LNCaP clone FGC (cell line): ENCODE results near the gene SCIMP.
"Not testable (repeated sequence)": the region's sequence is repeated elsewhere in the genome, so short reads cannot be mapped to it uniquely, and the experiment has no call there.

Source experiments
- DNase-seq: peaks from one replicate; pipeline ENCODE4 v3.0.0-alpha.2; 2011; ENCODE audit warnings: low read depth
- H3K4me3 ChIP-seq: 2 replicates; pipeline ENCODE4 v1.5.1; 2011; ENCODE audit warnings: mild to moderate bottlenecking, low read depth, low read length, control low read depth
- TF ChIP-seq, protein P1 (sequence below): IDR thresholded peaks from 2 replicates; pipeline ENCODE4 v1.5.1; 2012; ENCODE audit warnings: mild to moderate bottlenecking; ENCODE audit not compliant: control insufficient read depth, insufficient read depth; ENCODE audit errors: extremely low read depth

The SCIMP gene

DNA sequence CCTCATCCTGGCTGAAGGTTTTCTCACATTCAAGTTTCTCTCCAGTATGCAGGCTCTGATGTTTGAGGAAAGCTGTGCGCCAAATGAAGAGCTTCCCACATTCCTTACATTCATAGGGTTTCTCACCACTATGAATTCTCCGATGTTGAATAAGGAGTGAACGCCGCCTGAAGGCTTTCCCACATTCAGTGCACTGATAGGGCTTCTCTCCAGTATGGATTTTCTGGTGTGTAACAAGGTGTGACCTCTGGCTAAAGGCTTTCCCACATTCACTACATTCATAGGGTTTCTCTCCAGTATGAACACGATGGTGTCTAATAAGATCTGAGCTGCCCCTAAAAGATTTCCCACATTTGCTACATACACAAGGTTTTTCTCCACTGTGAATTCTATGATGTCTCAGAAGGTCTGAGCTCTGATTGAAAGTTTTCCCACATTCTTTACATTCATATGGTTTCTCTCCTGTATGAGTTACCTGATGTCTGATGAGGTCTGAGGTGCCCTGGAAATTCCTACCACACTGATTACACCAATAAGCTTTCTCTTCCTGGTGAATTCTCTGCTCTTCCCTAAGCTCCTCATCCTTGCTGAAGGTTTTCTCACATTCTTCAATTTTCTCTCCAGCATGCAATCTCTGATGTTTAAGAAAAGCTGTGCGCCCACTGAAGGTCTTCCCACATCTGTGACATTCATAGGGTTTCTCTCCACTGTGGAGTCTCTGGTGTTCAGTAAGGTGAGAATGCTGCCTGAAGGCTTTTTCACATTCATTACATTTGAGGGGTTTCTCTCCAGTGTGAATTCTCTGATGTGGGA is 51.9 kb downstream of the SCIMP start:
- H3K4me3 ChIP-seq, result no peak overlapping the region
- no peak for DNase-seq
- TF ChIP-seq, protein P1, sequence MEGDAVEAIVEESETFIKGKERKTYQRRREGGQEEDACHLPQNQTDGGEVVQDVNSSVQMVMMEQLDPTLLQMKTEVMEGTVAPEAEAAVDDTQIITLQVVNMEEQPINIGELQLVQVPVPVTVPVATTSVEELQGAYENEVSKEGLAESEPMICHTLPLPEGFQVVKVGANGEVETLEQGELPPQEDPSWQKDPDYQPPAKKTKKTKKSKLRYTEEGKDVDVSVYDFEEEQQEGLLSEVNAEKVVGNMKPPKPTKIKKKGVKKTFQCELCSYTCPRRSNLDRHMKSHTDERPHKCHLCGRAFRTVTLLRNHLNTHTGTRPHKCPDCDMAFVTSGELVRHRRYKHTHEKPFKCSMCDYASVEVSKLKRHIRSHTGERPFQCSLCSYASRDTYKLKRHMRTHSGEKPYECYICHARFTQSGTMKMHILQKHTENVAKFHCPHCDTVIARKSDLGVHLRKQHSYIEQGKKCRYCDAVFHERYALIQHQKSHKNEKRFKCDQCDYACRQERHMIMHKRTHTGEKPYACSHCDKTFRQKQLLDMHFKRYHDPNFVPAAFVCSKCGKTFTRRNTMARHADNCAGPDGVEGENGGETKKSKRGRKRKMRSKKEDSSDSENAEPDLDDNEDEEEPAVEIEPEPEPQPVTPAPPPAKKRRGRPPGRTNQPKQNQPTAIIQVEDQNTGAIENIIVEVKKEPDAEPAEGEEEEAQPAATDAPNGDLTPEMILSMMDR, result no peak

DNA sequence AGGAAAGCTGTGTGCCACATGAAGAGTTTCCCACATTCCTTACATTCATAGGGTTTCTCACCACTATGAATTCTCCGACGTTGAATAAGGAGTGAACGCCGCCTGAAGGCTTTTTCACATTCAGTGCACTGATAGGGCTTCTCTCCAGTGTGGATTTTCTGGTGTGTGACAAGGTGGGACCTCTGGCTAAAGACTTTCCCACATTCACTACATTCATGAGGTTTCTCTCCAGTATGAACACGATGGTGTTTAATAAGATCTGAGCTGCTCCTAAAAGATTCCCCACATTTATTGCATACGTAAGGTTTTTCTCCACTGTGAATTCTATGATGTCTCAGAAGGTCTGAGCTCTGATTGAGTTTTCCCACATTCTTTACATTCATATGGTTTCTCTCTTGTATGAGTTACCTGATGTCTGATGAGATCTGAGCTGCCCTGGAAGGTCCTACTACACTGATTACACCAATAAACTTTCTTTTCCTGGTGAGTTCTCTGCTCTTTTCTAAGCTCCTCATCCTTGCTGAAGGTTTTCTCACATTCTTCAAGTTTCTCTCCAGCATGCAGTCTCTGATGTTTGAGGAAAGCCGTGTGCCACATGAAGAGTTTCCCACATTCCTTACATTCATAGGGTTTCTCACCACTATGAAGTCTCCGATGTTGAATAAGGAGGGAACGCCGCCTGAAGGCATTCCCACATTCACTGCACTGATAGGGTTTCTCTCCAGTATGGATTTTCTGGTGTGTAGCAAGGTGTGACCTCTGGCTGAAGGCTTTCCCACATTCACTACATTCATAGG is 53.0 kb downstream of the SCIMP start:
- H3K4me3 ChIP-seq, result no peak overlapping the region
- TF ChIP-seq, protein P1, result no peak
- DNase-seq, result no peak

DNA sequence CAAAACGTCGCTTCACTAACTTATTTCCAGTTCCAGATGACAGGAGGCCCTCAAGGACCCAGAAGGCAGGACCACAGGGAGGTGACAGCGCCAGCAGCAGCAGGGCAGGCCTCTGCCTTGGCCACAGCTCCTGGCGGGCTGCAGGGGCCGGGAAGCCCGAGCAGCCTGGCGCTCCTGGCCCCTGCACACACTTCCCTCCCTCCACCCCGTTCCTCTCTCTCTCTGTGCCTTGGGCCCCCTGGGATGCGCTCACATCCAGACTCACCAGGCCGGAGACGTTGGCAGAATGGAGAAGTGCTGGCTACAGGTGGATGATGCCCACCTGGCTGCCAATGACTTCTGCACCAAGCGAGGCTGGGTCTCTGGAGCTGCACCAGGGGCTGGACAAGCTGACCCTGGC is 55.7 kb downstream of the SCIMP start:
- DNase-seq, result no peak
- H3K4me3 ChIP-seq, result no peak overlapping the region
- TF ChIP-seq, protein P1, result no peak

DNA sequence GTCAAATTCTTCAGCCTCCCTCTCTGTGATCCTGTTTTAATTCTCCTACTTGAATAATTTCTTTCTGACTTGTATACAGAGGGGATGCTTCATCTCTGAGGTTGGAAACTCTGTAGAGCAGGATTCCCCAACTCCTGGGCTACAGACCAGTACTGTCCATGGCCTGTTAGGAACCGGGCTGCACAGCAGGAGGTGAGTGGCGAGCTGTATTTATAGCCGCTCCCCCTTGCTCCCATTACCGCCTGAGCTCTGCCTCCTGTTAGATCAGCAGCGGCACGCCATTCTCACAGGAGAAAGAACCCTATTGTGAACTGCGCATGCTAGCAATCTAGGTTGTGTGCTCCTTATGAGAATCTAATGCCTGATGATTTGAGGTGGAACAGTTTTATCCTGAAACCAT is 59.6 kb downstream of the SCIMP start:
- not testable (repeated sequence) for H3K4me3 ChIP-seq, DNase-seq

DNA sequence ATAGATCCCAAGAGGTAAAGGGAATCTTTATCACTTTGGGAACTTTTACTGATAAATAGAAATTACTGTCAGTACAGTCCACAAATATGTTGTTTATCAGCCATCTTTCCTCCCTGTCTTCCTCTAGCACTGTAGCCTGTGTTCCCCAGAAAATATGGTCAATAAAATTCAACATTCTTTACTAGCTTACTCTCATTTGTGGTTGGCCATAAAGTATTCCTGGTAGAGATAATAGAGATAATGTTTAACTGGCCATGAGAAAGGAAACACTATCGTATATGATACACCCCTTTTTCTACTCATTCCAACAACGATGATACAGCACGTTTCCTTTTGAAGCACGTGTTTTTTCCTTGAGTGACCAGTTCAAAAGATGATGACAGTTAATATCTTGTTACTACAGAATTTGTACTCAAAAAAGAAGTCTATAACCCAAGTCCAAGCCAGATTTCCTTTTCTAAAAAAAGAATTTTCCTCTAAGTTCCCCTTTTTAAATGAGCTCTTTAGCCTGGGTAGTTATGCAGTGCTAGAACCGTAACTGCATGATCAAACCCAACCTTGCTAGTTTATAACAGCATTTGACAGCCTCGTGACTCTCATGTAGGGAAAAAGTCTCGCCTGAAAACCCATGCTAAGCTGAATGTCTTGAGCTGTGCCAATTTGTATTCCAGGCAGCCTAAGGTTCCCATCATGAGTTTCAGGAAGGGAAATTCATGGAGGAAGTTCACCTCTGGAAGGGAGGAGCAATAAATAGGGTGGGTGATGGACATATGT is 68.7 kb downstream of the SCIMP start:
- not testable (repeated sequence) for H3K4me3 ChIP-seq, DNase-seq

DNA sequence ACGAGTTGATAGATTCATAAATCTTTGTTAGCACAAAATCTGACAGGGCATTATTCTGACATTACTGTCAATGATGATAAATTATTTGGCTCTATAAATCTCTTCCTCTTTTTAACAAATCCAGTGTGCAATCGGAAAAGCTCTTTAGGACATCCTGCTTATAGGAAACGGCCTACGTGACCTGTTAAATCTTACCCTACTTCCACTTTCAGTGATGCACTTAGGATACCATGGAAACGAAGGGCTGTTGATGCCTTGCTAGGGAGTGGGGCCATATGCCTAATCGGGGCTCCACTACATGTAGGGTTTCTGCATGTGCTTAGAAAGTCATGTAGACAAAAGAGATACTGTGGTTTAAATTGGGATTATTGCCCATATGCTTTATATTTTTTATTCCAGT is 70.2 kb downstream of the SCIMP start:
- no peak for DNase-seq
- no peak overlapping the region for H3K4me3 ChIP-seq
- TF ChIP-seq, protein P1, result no peak

DNA sequence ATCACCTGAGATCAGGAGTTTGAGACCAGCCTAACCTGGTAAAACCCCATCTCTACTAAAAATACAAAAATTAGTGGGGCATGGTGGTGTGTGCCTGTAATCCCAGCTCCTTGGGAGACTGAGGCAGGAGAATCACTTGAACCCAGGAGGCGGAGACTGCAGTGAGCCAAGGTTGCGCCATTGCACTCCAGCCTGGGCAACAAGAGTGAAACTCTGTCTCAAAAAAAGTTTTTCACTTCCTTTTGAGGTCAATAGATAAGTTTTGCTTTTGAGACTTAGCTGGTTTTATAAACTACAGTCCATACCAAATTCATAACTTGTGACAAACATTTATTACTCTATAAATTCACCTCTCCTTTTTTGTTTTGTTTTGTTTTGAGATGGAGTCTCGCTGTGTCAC is 72.9 kb downstream of the SCIMP start:
- H3K4me3 ChIP-seq, DNase-seq: not testable (repeated sequence)

DNA sequence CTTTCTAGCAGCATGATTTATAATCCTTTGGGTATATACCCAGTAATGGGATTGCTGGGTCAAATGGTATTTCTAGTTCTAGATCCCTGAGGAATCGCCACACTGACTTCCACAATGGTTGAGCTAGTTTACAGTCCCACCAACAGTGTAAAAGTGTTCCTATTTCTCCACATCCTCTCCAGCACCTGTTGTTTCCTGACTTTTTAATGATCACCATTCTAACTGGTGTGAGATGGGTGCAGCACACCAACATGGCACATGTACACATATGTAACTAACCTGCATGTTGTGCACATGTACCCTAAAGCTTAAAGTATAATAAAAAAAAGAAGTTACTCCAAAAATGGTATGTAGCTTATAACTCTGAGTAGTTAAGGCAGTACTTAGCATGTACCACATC is 74.0 kb downstream of the SCIMP start:
- DNase-seq, H3K4me3 ChIP-seq: not testable (repeated sequence)
